Astrocyte (in vitro differentiated cells and primary cell): Measurements from ENCODE around the gene HAVCR1. TPM values are rescaled to one million over a fixed set of nuclear protein-coding genes. Genes with fewer than 3 reads are reported as not detected.

Source experiments
- DNase-seq: peaks from one replicate; pipeline ENCODE4 v3.0.0-alpha.2; 2010; ENCODE audit warnings: low read depth
- FAIRE-seq: peaks from 2 replicates; lab custom pipeline; 2011; peaks lifted over from hg19 to GRCh38; lab: Jason Lieb, UNC
- H2AFZ ChIP-seq: 2 replicates; pipeline ENCODE4 v1.6.0; 2012; ENCODE audit warnings: low read depth, low read length, inconsistent platforms
- H3K27ac ChIP-seq: 2 replicates; pipeline ENCODE4 v1.5.1; 2011; ENCODE audit warnings: low read depth, low read length, inconsistent platforms
- H3K27me3 ChIP-seq: 2 replicates; pipeline ENCODE4 v1.6.0; 2011; ENCODE audit warnings: low read length, inconsistent platforms; ENCODE audit not compliant: insufficient read depth
- H3K36me3 ChIP-seq: 2 replicates; pipeline ENCODE4 v1.5.1; 2011; ENCODE audit warnings: low read length, inconsistent platforms; ENCODE audit not compliant: insufficient read depth
- H3K4me1 ChIP-seq: 2 replicates; pipeline ENCODE4 v1.5.1; 2011; ENCODE audit warnings: low read length, inconsistent platforms; ENCODE audit not compliant: insufficient read depth
- H3K4me2 ChIP-seq: 2 replicates; pipeline ENCODE4 v1.6.0; 2012; ENCODE audit warnings: low read length, inconsistent platforms
- H3K4me3 ChIP-seq: 2 replicates; pipeline ENCODE4 v1.5.1; 2011; ENCODE audit warnings: low read depth, mild to moderate bottlenecking, low read length, inconsistent platforms; ENCODE audit not compliant: insufficient read depth
- H3K79me2 ChIP-seq: 2 replicates; pipeline ENCODE4 v1.6.0; 2012; ENCODE audit warnings: mild to moderate bottlenecking, low read length, inconsistent platforms; ENCODE audit not compliant: insufficient read depth
- H3K9ac ChIP-seq: 2 replicates; pipeline ENCODE4 v1.6.0; 2012; ENCODE audit warnings: mild to moderate bottlenecking, low read length, inconsistent platforms
- H3K9me3 ChIP-seq: 2 replicates; pipeline ENCODE4 v1.5.1; 2012; ENCODE audit warnings: low read depth, mild to moderate bottlenecking, low read length, inconsistent platforms; ENCODE audit not compliant: insufficient read depth
- H4K20me1 ChIP-seq: 2 replicates; pipeline ENCODE4 v1.6.0; 2012; ENCODE audit warnings: low read length, inconsistent platforms; ENCODE audit not compliant: insufficient read depth
- H3K27ac Mint-ChIP-seq: one replicate; pipeline ENCODE4 v1.8.0; 2021; ENCODE audit warnings: mild to moderate bottlenecking, mixed read lengths; ENCODE audit not compliant: unreplicated experiment
- H3K27me3 Mint-ChIP-seq: one replicate; pipeline ENCODE4 v1.8.0; 2021; ENCODE audit warnings: low read depth, mixed read lengths; ENCODE audit not compliant: unreplicated experiment
- H3K36me3 Mint-ChIP-seq: one replicate; pipeline ENCODE4 v1.8.0; 2021; ENCODE audit warnings: low read depth, mixed read lengths; ENCODE audit not compliant: unreplicated experiment
- H3K4me1 Mint-ChIP-seq: one replicate; pipeline ENCODE4 v1.8.0; 2021; ENCODE audit warnings: low read depth, mixed read lengths; ENCODE audit not compliant: unreplicated experiment
- H3K4me3 Mint-ChIP-seq: one replicate; pipeline ENCODE4 v1.8.0; 2021; ENCODE audit warnings: mild to moderate bottlenecking, moderate library complexity, mixed read lengths; ENCODE audit not compliant: unreplicated experiment
- H3K9me3 Mint-ChIP-seq: one replicate; pipeline ENCODE4 v1.8.0; 2021; ENCODE audit warnings: mild to moderate bottlenecking, mixed read lengths; ENCODE audit not compliant: unreplicated experiment
- CTCF ChIP-seq: IDR thresholded peaks from 2 replicates; pipeline ENCODE4 v1.5.1; 2011; ENCODE audit warnings: low read depth, mild to moderate bottlenecking, inconsistent platforms, low read length, moderate library complexity; ENCODE audit not compliant: insufficient read depth
- EZH2 ChIP-seq: IDR thresholded peaks from 2 replicates; pipeline ENCODE4 v1.6.1; 2012; ENCODE audit warnings: mild to moderate bottlenecking, low read length, inconsistent platforms; ENCODE audit not compliant: insufficient read depth
- total RNA-seq: library from RNA; stranded (reverse); gene quantifications from 2 replicates; pipeline ENCODE4 v1.2.1, GENCODE V29; 2021

Gene HAVCR1
- total RNA-seq, 1 donor from 2014 or later = 2.0 TPM

- H3K4me2 ChIP-seq = no peak overlapping the region
- no peaks in the 10 kb centered on the region for H3K36me3 ChIP-seq
- Mint-ChIP-seq H3K9me3 (peaks cover 10% of the 10 kb centered on the region), H3K4me1 (peaks cover 14% of the 10 kb centered on the region), H3K27me3 (no peaks in the 10 kb centered on the region), H3K27ac (no peak overlapping the region), H3K4me3 (no peak overlapping the region), H3K36me3 (no peaks in the 10 kb centered on the region)
- H3K4me1 ChIP-seq = no peaks in the 10 kb centered on the region
- no peaks in the 10 kb centered on the region for H3K27me3 ChIP-seq
- H3K9me3 ChIP-seq = peaks cover 2% of the 10 kb centered on the region
- H2AFZ ChIP-seq = no peak overlapping the region
- FAIRE-seq (no peak), DNase-seq (no peak)
- no peak overlapping the region for H3K27ac ChIP-seq
- H4K20me1 ChIP-seq = no peaks in the 10 kb centered on the region
- no peak overlapping the region for H3K4me3 ChIP-seq
- H3K79me2 ChIP-seq = no peaks in the 10 kb centered on the region
- H3K9ac ChIP-seq = no peak overlapping the region
- TF ChIP-seq EZH2 (no peak), CTCF (no peak)
These were observed 52.7 kb downstream of the HAVCR1 start for GRCh38 chr5:157006262-157006661.

DNA sequence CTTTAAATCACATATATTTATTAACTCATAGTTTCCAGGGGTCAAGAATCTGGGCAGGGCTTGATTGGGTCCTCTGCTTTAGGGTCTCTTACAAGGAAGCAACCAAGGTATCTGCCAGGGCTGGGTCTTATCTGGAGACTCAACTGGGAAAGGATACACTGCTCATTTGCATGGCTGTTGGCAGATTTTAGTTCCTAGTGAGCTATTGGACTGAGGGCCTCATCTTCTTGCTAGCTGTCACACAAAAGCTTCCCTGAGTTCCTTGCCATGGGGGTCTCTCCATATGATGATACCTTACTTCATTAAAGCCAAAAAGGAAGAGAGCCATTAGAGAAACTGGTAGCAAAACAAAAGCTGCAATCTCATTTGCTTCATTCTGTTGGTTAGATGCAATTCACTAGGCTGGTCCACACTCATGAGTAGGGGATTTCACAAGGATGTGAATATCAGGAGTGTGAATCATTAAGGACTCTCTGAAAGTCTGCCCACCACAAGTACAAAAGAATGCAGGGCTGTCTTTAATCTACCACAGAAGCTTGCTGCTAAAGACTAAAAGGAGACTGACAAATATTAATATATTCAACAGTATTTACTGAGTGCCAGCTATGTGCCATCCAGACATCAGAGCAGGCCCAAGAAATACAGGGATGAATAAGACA, 53.9 kb downstream of the HAVCR1 start:
- Histone ChIP-seq H3K9me3 (peaks cover 2% of the 10 kb centered on the region), H3K27ac (no peak overlapping the region), H4K20me1 (no peaks in the 10 kb centered on the region), H2AFZ (no peak overlapping the region), H3K79me2 (no peaks in the 10 kb centered on the region), H3K4me2 (no peak overlapping the region), H3K27me3 (no peaks in the 10 kb centered on the region), H3K36me3 (no peaks in the 10 kb centered on the region), H3K9ac (no peak overlapping the region), H3K4me3 (no peak overlapping the region), H3K4me1 (no peaks in the 10 kb centered on the region)
- DNase-seq (peak; percentile 12), FAIRE-seq (no peak)
- Mint-ChIP-seq H3K27me3 (no peaks in the 10 kb centered on the region), H3K27ac (peak overlapping the region; percentile 41), H3K9me3 (peaks cover 15% of the 10 kb centered on the region), H3K36me3 (no peaks in the 10 kb centered on the region), H3K4me3 (no peak overlapping the region), H3K4me1 (peaks cover 14% of the 10 kb centered on the region)
- TF ChIP-seq EZH2 (no peak), CTCF (no peak)

DNA sequence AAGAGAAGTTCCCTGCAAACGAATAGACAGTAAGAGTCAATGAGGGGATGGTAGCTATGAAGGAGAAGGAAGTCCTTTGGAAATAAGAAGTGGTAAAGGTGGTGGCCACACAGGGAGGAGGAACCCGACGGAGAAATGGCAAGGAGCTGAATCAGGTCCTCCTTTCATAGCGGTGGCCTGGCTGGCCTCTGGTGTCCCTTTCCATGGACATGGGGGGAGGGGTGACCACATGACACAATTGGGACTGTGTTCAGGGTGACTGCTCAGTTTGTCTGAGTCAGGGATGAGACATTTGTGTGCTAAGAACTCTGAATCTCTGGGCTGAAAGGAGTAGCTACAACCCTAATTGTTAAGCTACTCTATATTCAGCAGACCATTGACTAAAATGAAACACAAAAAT, 67.2 kb downstream of the HAVCR1 start:
- FAIRE-seq = no peak
- Histone ChIP-seq H3K27ac (no peak overlapping the region), H3K79me2 (no peaks in the 10 kb centered on the region), H3K27me3 (no peaks in the 10 kb centered on the region), H3K4me2 (no peak overlapping the region), H3K9me3 (no peaks in the 10 kb centered on the region), H2AFZ (no peak overlapping the region), H3K4me3 (no peak overlapping the region), H3K9ac (no peak overlapping the region), H3K36me3 (no peaks in the 10 kb centered on the region), H4K20me1 (no peaks in the 10 kb centered on the region), H3K4me1 (no peaks in the 10 kb centered on the region)
- H3K27me3 Mint-ChIP-seq = no peaks in the 10 kb centered on the region
- H3K9me3 Mint-ChIP-seq = peaks cover 4% of the 10 kb centered on the region
- H3K36me3 Mint-ChIP-seq = no peaks in the 10 kb centered on the region
- H3K4me3 Mint-ChIP-seq = no peak overlapping the region
- no peak for DNase-seq
- TF ChIP-seq EZH2 (no peak), CTCF (no peak)
- H3K4me1 Mint-ChIP-seq = peaks cover 3% of the 10 kb centered on the region
- no peak overlapping the region for H3K27ac Mint-ChIP-seq
